Sigmoid colon (tissue), 4 donors: ENCODE data around the gene SLC7A6OS.

Experiments
- POLR2A ChIP-seq, 2 donors: fragments of 450-650 bp; IDR thresholded peaks; one replicate each; pipeline ENCODE4 v1.6.1; 2016; ENCODE audit warnings: antibody characterized with exemption in 2 of 2, mild to moderate bottlenecking in 2 of 2, moderate library complexity in 2 of 2
- POLR2AphosphoS5 ChIP-seq, 4 donors: sonication (generic); formaldehyde crosslinking; IDR thresholded peaks; one replicate each; pipeline ENCODE4 v1.6.1; 2017; ENCODE audit warnings: antibody characterized with exemption in 4 of 4
- TF ChIP-seq, protein P1 (sequence below), 4 experiments: fragments of 450-650 bp in 3 of 4; fragments of 200-600 bp in 1 of 4; IDR thresholded peaks; one replicate each; pipeline ENCODE4 v1.5.1; 2016 to 2019; ENCODE audit warnings: antibody characterized with exemption in 4 of 4, mild to moderate bottlenecking in 3 of 4, moderate library complexity in 2 of 4

DNA sequence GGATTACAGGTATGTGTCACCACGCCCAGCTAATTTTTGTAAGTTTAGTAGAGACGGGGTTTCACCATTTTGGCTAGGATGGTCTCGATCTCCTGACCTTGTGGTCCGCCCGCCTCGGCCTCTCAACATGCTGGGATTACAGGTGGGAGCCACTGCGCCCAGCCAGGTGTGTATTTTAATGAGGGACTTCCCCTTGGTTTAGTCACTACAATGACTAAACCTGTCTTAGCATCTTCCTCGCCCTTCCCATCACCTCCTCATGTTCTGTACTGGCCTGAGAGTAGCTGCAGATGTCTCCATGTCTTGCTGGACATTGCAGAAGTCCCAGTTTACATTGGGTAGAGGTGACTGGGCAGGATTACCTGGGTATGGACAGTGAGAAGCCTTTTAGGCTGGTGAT lies 36.9 kb downstream of the SLC7A6OS start:
- TF ChIP-seq, protein P1, sequence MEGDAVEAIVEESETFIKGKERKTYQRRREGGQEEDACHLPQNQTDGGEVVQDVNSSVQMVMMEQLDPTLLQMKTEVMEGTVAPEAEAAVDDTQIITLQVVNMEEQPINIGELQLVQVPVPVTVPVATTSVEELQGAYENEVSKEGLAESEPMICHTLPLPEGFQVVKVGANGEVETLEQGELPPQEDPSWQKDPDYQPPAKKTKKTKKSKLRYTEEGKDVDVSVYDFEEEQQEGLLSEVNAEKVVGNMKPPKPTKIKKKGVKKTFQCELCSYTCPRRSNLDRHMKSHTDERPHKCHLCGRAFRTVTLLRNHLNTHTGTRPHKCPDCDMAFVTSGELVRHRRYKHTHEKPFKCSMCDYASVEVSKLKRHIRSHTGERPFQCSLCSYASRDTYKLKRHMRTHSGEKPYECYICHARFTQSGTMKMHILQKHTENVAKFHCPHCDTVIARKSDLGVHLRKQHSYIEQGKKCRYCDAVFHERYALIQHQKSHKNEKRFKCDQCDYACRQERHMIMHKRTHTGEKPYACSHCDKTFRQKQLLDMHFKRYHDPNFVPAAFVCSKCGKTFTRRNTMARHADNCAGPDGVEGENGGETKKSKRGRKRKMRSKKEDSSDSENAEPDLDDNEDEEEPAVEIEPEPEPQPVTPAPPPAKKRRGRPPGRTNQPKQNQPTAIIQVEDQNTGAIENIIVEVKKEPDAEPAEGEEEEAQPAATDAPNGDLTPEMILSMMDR (IDR thresholded peaks at IDR 0.05), result no peak
- TF ChIP-seq POLR2AphosphoS5 (IDR thresholded peaks at IDR 0.05) (no peak), POLR2A (IDR thresholded peaks at IDR 0.05) (no peak)
